ENCODE data around the gene STAT5A.

DNA sequence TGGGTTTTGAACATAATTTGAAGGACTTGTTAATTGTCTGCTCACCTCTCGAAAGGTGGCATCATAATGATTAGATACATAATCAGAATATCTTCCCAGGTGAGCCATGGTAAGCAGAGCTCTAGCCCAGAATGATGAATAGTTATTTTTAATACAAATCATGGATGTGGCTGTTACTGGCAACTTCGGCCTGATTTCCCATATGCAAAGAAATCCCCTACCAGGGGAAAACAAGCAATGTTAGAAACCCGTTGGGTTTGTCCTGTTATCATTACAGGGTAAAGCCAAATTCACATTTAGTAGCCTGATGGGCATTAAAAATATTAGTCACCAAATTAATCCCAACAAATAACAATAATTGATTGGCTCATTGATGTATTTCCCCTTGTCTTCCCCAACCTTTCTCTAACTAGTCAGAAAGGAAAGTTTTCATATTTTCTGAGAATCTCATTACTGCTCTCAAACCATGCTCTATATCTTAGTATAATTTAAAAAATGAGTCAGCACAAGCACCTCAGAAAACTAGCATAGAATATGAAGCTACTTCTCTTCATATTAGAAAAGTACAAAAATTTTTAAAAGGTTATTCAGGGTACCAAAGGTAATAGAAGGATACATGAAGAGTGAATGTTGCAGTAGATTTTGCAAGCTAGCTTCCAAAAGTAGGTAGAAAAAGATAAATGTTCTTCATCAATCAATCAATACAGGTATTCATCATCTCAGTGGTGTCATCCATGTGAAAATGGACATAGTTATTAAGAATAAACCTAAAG, 17.1 kb upstream of the STAT5A start:
- TF ChIP-seq CTCF (IDR thresholded peaks at IDR 0.05) (no peak), POLR2A (IDR thresholded peaks at IDR 0.05) (no peak)
